H1 (cell line): ENCODE results near the gene ATP1A3. TPM values are rescaled to one million over a fixed set of nuclear protein-coding genes. Genes with fewer than 3 reads are reported as not detected.
A peak's percentile ranks its signal among the peaks of the same experiment; 100 is the strongest.

ENCODE experiments used
- CTCF ChIA-PET: fragments of 300-600 bp; sonication (Branson Sonifier 250); formaldehyde crosslinking; loops from one replicate; lab custom pipeline; 2021; ENCODE audit not compliant: partially characterized antibody; lab: Charles Lee
- POLR2A ChIA-PET: fragments of 300-600 bp; sonication (Branson Sonifier 250); formaldehyde crosslinking; loops from one replicate; lab custom pipeline; 2021; ENCODE audit warnings: inconsistent platforms; ENCODE audit not compliant: partially characterized antibody; lab: Charles Lee
- DNase-seq, 2 experiments: peaks; one replicate each; pipeline versions ENCODE4 v3.0.0 to v3.0.0-alpha.2; 2010 to 2022; ENCODE audit warnings: low spot score in 2 of 2, low read depth in 1 of 2, mixed read lengths in 1 of 2
- FAIRE-seq: peaks from 2 replicates; lab custom pipeline; 2011; peaks lifted over from hg19 to GRCh38; lab: Jason Lieb, UNC
- H2AFZ ChIP-seq: 2 replicates; pipeline ENCODE4 v1.8.1; 2012; ENCODE audit warnings: low read length, inconsistent platforms
- H2AK5ac ChIP-seq: 2 replicates; pipeline ENCODE4 v1.6.1; 2013; ENCODE audit warnings: low read depth, low read length
- H2BK120ac ChIP-seq: replicated peaks from 2 replicates; pipeline ENCODE3; 2013; ENCODE audit warnings: low read depth, low read length, inconsistent platforms
- H2BK12ac ChIP-seq: 2 replicates; pipeline ENCODE4 v1.6.1; 2013; ENCODE audit warnings: low read depth, low read length
- H2BK15ac ChIP-seq: 2 replicates; pipeline ENCODE4 v1.6.1; 2013; ENCODE audit warnings: low read length
- H2BK20ac ChIP-seq: 2 replicates; pipeline ENCODE4 v1.6.1; 2013; ENCODE audit warnings: low read length
- H2BK5ac ChIP-seq: 2 replicates; pipeline ENCODE4 v1.6.1; 2013; ENCODE audit warnings: low read depth, low read length
- H3K14ac ChIP-seq: 2 replicates; pipeline ENCODE4 v1.6.1; 2013; ENCODE audit warnings: inconsistent platforms; ENCODE audit not compliant: insufficient read length
- H3K18ac ChIP-seq: 2 replicates; pipeline ENCODE4 v1.6.1; 2013; ENCODE audit warnings: low read length; ENCODE audit errors: extremely low read depth
- H3K23ac ChIP-seq: 2 replicates; pipeline ENCODE4 v1.6.1; 2013; ENCODE audit warnings: inconsistent platforms; ENCODE audit not compliant: insufficient read length
- H3K23me2 ChIP-seq: 2 replicates; pipeline ENCODE4 v1.6.1; 2013; ENCODE audit warnings: low read depth, low read length
- H3K27ac ChIP-seq: 2 replicates; pipeline ENCODE4 v1.6.1; 2011; ENCODE audit warnings: low read depth, low read length, inconsistent platforms
- H3K27me3 ChIP-seq, 4 experiments: replicated peaks in 1 of 4; 1 replicate in 1 of 4; 2 replicates in 3 of 4; pipeline versions ENCODE4 v1.6.1 to v1.8.1; 2011 to 2013; ENCODE audit warnings: low read length in 3 of 4, mild to moderate bottlenecking in 3 of 4, inconsistent platforms in 2 of 4, mixed read lengths in 2 of 4, moderate library complexity in 1 of 4; ENCODE audit not compliant: control insufficient read depth in 3 of 4, insufficient read depth in 3 of 4; ENCODE audit errors: extremely low read depth in 1 of 4
- H3K36me3 ChIP-seq, 4 experiments: 2 replicates each; pipeline versions ENCODE4 v1.6.1 to v1.8.1; 2011 to 2013; ENCODE audit warnings: mild to moderate bottlenecking in 4 of 4, low read length in 3 of 4, moderate library complexity in 2 of 4, control low read depth in 1 of 4, inconsistent platforms in 1 of 4; ENCODE audit not compliant: insufficient read depth in 4 of 4, control insufficient read depth in 2 of 4
- H3K4ac ChIP-seq: replicated peaks from 2 replicates; pipeline ENCODE3; 2013; ENCODE audit warnings: low read length, low read depth, mixed read lengths, inconsistent platforms; ENCODE audit not compliant: insufficient read length
- H3K4me1 ChIP-seq, 4 experiments: replicated peaks in 1 of 4; 1 replicate in 1 of 4; 2 replicates in 3 of 4; pipeline versions ENCODE4 v1.6.1 to v1.8.1; 2011 to 2013; ENCODE audit warnings: low read length in 3 of 4, inconsistent platforms in 2 of 4, mixed read lengths in 1 of 4; ENCODE audit not compliant: insufficient read depth in 4 of 4, control insufficient read depth in 3 of 4
- H3K4me2 ChIP-seq, 2 experiments: 2 replicates each; pipeline versions ENCODE4 v1.6.1 to v1.8.1; 2011 to 2013; ENCODE audit warnings: low read depth in 2 of 2, low read length in 2 of 2, control low read depth in 1 of 2, inconsistent platforms in 1 of 2, mild to moderate bottlenecking in 1 of 2; ENCODE audit not compliant: insufficient read depth in 1 of 2
- H3K4me3 ChIP-seq, 4 experiments: fragments of 200-600, 300-600 bp in 1 of 4; sonication (generic), shearing (Covaris generic), sonication (Bioruptor Twin) in 1 of 4; 2 replicates each; pipeline versions ENCODE4 v1.5.1 to v1.8.1; 2011 to 2016; ENCODE audit warnings: low read length in 4 of 4, low read depth in 3 of 4, control low read depth in 2 of 4, inconsistent platforms in 2 of 4, mild to moderate bottlenecking in 2 of 4, mixed read lengths in 1 of 4, moderate library complexity in 1 of 4; ENCODE audit not compliant: insufficient read depth in 2 of 4; ENCODE audit errors: extremely low read depth in 1 of 4
- H3K56ac ChIP-seq: replicated peaks from 2 replicates; pipeline ENCODE3; 2013; ENCODE audit warnings: low read depth, mild to moderate bottlenecking, mixed read lengths, low read length, inconsistent platforms; ENCODE audit not compliant: insufficient read length
- H3K79me1 ChIP-seq: 2 replicates; pipeline ENCODE4 v1.6.1; 2013; ENCODE audit warnings: low read depth, low read length, control low read depth
- H3K79me2 ChIP-seq, 2 experiments: 2 replicates each; pipeline versions ENCODE4 v1.6.1 to v1.8.1; 2012 to 2013; ENCODE audit warnings: low read length in 2 of 2, mild to moderate bottlenecking in 2 of 2, inconsistent platforms in 1 of 2; ENCODE audit not compliant: insufficient read depth in 2 of 2, control insufficient read depth in 1 of 2
- H3K9ac ChIP-seq, 4 experiments: replicated peaks in 1 of 4; 1 replicate in 1 of 4; 2 replicates in 3 of 4; pipeline versions ENCODE4 v1.6.1 to v1.8.1; 2011 to 2013; ENCODE audit warnings: low read depth in 3 of 4, low read length in 3 of 4, control low read depth in 2 of 4, mild to moderate bottlenecking in 2 of 4, moderate library complexity in 2 of 4, inconsistent platforms in 1 of 4; ENCODE audit errors: extremely low read depth in 1 of 4
- H3K9me3 ChIP-seq, 2 experiments: 2 replicates each; pipeline versions ENCODE4 v1.6.1 to v1.8.1; 2012 to 2013; ENCODE audit warnings: mild to moderate bottlenecking in 2 of 2, moderate library complexity in 2 of 2, control low read depth in 1 of 2, inconsistent platforms in 1 of 2, low read depth in 1 of 2, low read length in 1 of 2, mixed read lengths in 1 of 2; ENCODE audit not compliant: insufficient read depth in 2 of 2
- H4K20me1 ChIP-seq, 2 experiments: replicated peaks in 1 of 2; 2 replicates each; pipeline versions ENCODE3 to v1.8.1; 2011 to 2013; ENCODE audit warnings: inconsistent platforms in 2 of 2, low read length in 2 of 2, mild to moderate bottlenecking in 1 of 2; ENCODE audit not compliant: insufficient read depth in 2 of 2, control insufficient read depth in 1 of 2
- H4K5ac ChIP-seq: 2 replicates; pipeline ENCODE4 v1.6.1; 2013; ENCODE audit warnings: low read length, low read depth, mixed read lengths, inconsistent platforms; ENCODE audit not compliant: insufficient read length
- H4K8ac ChIP-seq: 2 replicates; pipeline ENCODE4 v1.8.0; 2013; ENCODE audit warnings: mild to moderate bottlenecking, moderate library complexity, low read length, inconsistent platforms; ENCODE audit not compliant: insufficient read depth; ENCODE audit errors: extremely low read depth
- H4K91ac ChIP-seq: replicated peaks from 2 replicates; pipeline ENCODE3; 2013; ENCODE audit warnings: low read length, mixed read lengths, inconsistent platforms; ENCODE audit not compliant: insufficient read length
- BCL11A ChIP-seq, 2 experiments: IDR thresholded peaks; one replicate each; pipeline ENCODE4 v1.6.1; 2011; ENCODE audit warnings: low read depth in 2 of 2, low read length in 2 of 2, mild to moderate bottlenecking in 2 of 2
- CBX8 ChIP-seq: fragments of 300-800, 300-1000 bp; sonication (generic); IDR thresholded peaks from 2 replicates; pipeline ENCODE4 v1.7.1; 2016; ENCODE audit warnings: low read depth, low read length, borderline replicate concordance
- JUND ChIP-seq: IDR thresholded peaks from 2 replicates; pipeline ENCODE4 v1.6.1; 2011; ENCODE audit warnings: mild to moderate bottlenecking, improper control_type of control experiment, low read length
- KDM5A ChIP-seq: fragments of 200-600 bp; IDR thresholded peaks from 2 replicates; pipeline ENCODE4 v1.7.1; 2012; ENCODE audit warnings: mild to moderate bottlenecking, low read length, inconsistent platforms, mixed read lengths
- RAD21 ChIP-seq, 2 experiments: IDR thresholded peaks in 1 of 2; conservative IDR thresholded peaks in 1 of 2; 2 replicates each; pipeline ENCODE4 v1.6.1; 2011; ENCODE audit warnings: low read depth in 2 of 2, low read length in 2 of 2, improper control_type of control experiment in 1 of 2, inconsistent platforms in 1 of 2, mild to moderate bottlenecking in 1 of 2, moderate library complexity in 1 of 2
- SAP30 ChIP-seq: fragments of 300-600 bp; sonication (generic); IDR thresholded peaks from 2 replicates; pipeline ENCODE4 v1.7.1; 2012; ENCODE audit warnings: low read length, moderate library complexity, mild to moderate bottlenecking, inconsistent platforms; ENCODE audit not compliant: insufficient read depth, insufficient replicate concordance
- SIRT6 ChIP-seq: IDR thresholded peaks from one replicate; pipeline ENCODE4 v1.7.1; 2012; ENCODE audit warnings: low read length, inconsistent platforms
- TCF12 ChIP-seq: IDR thresholded peaks from 2 replicates; pipeline ENCODE4 v1.6.1; 2011; ENCODE audit warnings: low read depth, mild to moderate bottlenecking, low read length
- WGBS, 2 experiments: shearing (Covaris generic) in 1 of 2; methylation state at CpG; one replicate each; pipeline versions ENCODE4 v1.1.6 to v1.1.7; 2013 to 2015; ENCODE audit warnings: low lambda C conversion rate in 2 of 2, mixed read lengths in 2 of 2, inconsistent platforms in 1 of 2, low coverage in 1 of 2, missing lambda C conversion rate in 1 of 2; ENCODE audit not compliant: insufficient replicate concordance in 2 of 2, insufficient coverage in 1 of 2, insufficient read length in 1 of 2; ENCODE audit errors: extremely low coverage in 1 of 2, missing lambda C conversion rate in 1 of 2; 5-methylcytosine and 5-hydroxymethylcytosine counted together
- polyA plus RNA-seq, 7 experiments: library from polyadenylated mRNA; depleted of rRNA in 3 of 7; stranded (reverse) in 5 of 7; unstranded in 2 of 7; fragments of >200 nt in 5 of 7; fragments of 200-250 nt in 2 of 7; gene quantifications; 1 replicate in 5 of 7; 2 replicates in 1 of 7; 4 replicates in 1 of 7; pipeline versions ENCODE4 v1.2.1 to v1.2.3, GENCODE V29; 2011 to 2013; ENCODE audit warnings: missing spikeins in 2 of 7, mixed read lengths in 2 of 7
- total RNA-seq: library from RNA; stranded (reverse); fragmentation: NEBNext Ultra II Directional; extraction: Animal tissue kit (Norgen Biotek cat#: 25700); gene quantifications from 2 replicates; pipeline ENCODE4 v1.2.1, GENCODE V29; 2021
- TF ChIP-seq, protein P1 (sequence below): IDR thresholded peaks from 2 replicates; pipeline ENCODE4 v1.6.1; 2012; ENCODE audit warnings: low read length, inconsistent platforms

The ATP1A3 gene
- total and polyA plus RNA-seq, 2 of the 8 experiments (the other 6 are each of a cell fraction or from before 2014, with no cell fraction given), result 11.1 to 41.2 TPM

DNA sequence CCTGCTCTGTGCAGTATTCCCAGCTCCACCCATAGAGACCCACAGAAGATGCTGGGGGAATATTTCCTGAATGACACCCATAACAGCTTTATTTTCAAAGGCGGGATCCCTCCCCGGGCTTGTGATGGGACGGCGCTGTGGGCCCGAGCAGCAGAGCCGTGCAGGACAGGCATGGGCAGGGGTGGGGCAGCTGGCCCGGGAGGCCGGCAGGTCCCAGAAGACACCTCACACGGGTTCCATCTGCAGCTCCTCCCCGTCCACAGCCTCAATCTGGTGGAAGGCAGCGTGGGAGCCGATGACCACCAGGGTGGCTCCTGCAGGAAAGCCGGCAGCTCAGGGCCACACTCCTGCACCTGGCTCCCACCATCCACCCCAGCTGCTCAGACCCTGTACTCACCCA lies 37.4 kb downstream of the ATP1A3 start:
- CTCF ChIA-PET, result interaction anchor here (0.5 to 4.0 kb wide), 23 partner anchors 11 to 1489 kb away, joined by 3 to 33 read pairs (median 4); partner anchors contain the start of genes ATP1A3, ERFL and RPS19
- POLR2A ChIA-PET, result interaction anchor here (1.1 to 4.0 kb wide), 4 partner anchors 17 to 96 kb away, joined by 3 to 54 read pairs (median 26); partner anchors contain the start of gene RPS19
- WGBS, 2 experiments, result 93% methylated on average over 13 of the region's 13 CpGs; no CpG with 5 or more reads in 1 of the 2 experiments

More for the DNA sequence above, 37.4 kb downstream of the ATP1A3 start:
- H4K8ac ChIP-seq, result peak overlapping the region; percentile 57; the same call in 1 of the 2 replicates
- H3K4me2 ChIP-seq, result no peak overlapping the region
- H3K4me3 ChIP-seq, result no peak overlapping the region
- H3K79me2 ChIP-seq, result no peaks in the 10 kb centered on the region
- H2BK12ac ChIP-seq, result no peak overlapping the region
- no peak for FAIRE-seq
- H2BK15ac ChIP-seq, result no peak overlapping the region
- no peak overlapping the region; the same call in 1 of the 2 replicates for H2BK5ac ChIP-seq
- H4K91ac ChIP-seq, result no peak overlapping the region
- TF ChIP-seq SAP30 (no peak), SIRT6 (no peak), KDM5A (no peak), BCL11A (IDR thresholded peaks at IDR 0.05; ENCODE audit: low read depth in 2 of 2, low read length in 2 of 2) (no peak), RAD21 (IDR thresholded peaks at IDR 0.05 in 1 of 2, conservative IDR thresholded peaks at IDR 0.05 in 1 of 2; ENCODE audit: low read depth in 2 of 2, low read length in 2 of 2) (no peak), TCF12 (no peak), CBX8 (no peak), JUND (no peak)
- TF ChIP-seq, protein P1, sequence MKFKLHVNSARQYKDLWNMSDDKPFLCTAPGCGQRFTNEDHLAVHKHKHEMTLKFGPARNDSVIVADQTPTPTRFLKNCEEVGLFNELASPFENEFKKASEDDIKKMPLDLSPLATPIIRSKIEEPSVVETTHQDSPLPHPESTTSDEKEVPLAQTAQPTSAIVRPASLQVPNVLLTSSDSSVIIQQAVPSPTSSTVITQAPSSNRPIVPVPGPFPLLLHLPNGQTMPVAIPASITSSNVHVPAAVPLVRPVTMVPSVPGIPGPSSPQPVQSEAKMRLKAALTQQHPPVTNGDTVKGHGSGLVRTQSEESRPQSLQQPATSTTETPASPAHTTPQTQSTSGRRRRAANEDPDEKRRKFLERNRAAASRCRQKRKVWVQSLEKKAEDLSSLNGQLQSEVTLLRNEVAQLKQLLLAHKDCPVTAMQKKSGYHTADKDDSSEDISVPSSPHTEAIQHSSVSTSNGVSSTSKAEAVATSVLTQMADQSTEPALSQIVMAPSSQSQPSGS, result no peak
- H3K4ac ChIP-seq, result no peak overlapping the region
- H2BK120ac ChIP-seq, result no peak overlapping the region
- no peak overlapping the region for H3K27ac ChIP-seq
- no peaks in the 10 kb centered on the region for H3K79me1 ChIP-seq
- H3K18ac ChIP-seq, result no peak overlapping the region
- H3K36me3 ChIP-seq, result peaks cover 0 to 5% (median 0%) of the 10 kb centered on the region in 4 experiments; a peak in 2 of 8 replicates
- H2AFZ ChIP-seq, result no peak overlapping the region
- H4K20me1 ChIP-seq, result no peaks in the 10 kb centered on the region
- no peak overlapping the region for H3K23ac ChIP-seq
- H3K56ac ChIP-seq, result no peak overlapping the region
- peaks cover 3 to 10% (median 6%) of the 10 kb centered on the region in 4 experiments for H3K4me1 ChIP-seq
- H3K23me2 ChIP-seq, result peaks cover 2% of the 10 kb centered on the region; the same call in 1 of the 2 replicates
- no peak overlapping the region for H2BK20ac ChIP-seq
- no peaks in the 10 kb centered on the region for H3K27me3 ChIP-seq
- H4K5ac ChIP-seq, result no peak overlapping the region
- no peak for DNase-seq
- H2AK5ac ChIP-seq, result no peak overlapping the region
- no peak overlapping the region for H3K9ac ChIP-seq
- H3K14ac ChIP-seq, result no peak overlapping the region
- H3K9me3 ChIP-seq, result no peaks in the 10 kb centered on the region
